AG09309 (cell line): ENCODE data around the gene ARF5.
"Not testable (repeated sequence)": the region's sequence is repeated elsewhere in the genome, so short reads cannot be mapped to it uniquely, and the experiment has no call there.

Experiments
- DNase-seq: peaks from one replicate; pipeline ENCODE4 v3.0.0-alpha.2; 2010; ENCODE audit warnings: low read depth
- H3K4me3 ChIP-seq: 2 replicates; pipeline ENCODE4 v1.5.1; 2011; ENCODE audit warnings: mild to moderate bottlenecking, low read depth, low read length, moderate library complexity; ENCODE audit not compliant: control insufficient read depth
- CTCF ChIP-seq: IDR thresholded peaks from 2 replicates; pipeline ENCODE4 v1.5.1; 2011; ENCODE audit warnings: mild to moderate bottlenecking, low read depth, low read length, inconsistent platforms; ENCODE audit not compliant: insufficient read depth, control insufficient read depth; ENCODE audit errors: missing control alignments

Gene ARF5

GRCh38 chr7:127556404-127556803 is 31.8 kb upstream of the ARF5 start:
- H3K4me3 ChIP-seq = no peak overlapping the region
- TF ChIP-seq CTCF = no peak
- no peak for DNase-seq

- DNase-seq = no peak
- TF ChIP-seq CTCF = no peak
- no peak overlapping the region for H3K4me3 ChIP-seq
Observed at GRCh38 chr7:127557803-127558202, 30.4 kb upstream of the ARF5 start.

- H3K4me3 ChIP-seq = no peak overlapping the region
- no peak for DNase-seq
- no peak for TF ChIP-seq CTCF
Observed at GRCh38 chr7:127566242-127566641, 22.0 kb upstream of the ARF5 start.

GRCh38 chr7:127568034-127568433 is 20.2 kb upstream of the ARF5 start:
- DNase-seq, H3K4me3 ChIP-seq: not testable (repeated sequence)

- H3K4me3 ChIP-seq = no peak overlapping the region
- no peak for DNase-seq
- TF ChIP-seq CTCF = no peak
Observed at GRCh38 chr7:127571741-127572505, 16.3 kb upstream of the ARF5 start.

GRCh38 chr7:127578036-127578684 is 10.1 kb upstream of the ARF5 start:
- TF ChIP-seq CTCF = peak; percentile 37
- DNase-seq = no peak
- no peak overlapping the region for H3K4me3 ChIP-seq

- TF ChIP-seq CTCF = no peak
- no peak for DNase-seq
- H3K4me3 ChIP-seq = no peak overlapping the region
Observed at GRCh38 chr7:127578711-127579275, 9.4 kb upstream of the ARF5 start.
